Endothelial cell of umbilical vein (primary cell): ENCODE data around the gene NHERF2. TPM values are rescaled to one million over a fixed set of nuclear protein-coding genes. Genes with fewer than 3 reads are reported as not detected.

ENCODE experiments used
- BruUV-seq: library from RNA; stranded (reverse); fragments of 400-500 nt; replicated peaks from 2 replicates; lab custom pipeline; 2021; lab: Mats Ljungman, UMichigan
- CTCF ChIA-PET: fragments of 300-600, 350-600 bp; sonication (Branson Sonifier 250); formaldehyde crosslinking; loops from one replicate; lab custom pipeline; 2021; ENCODE audit warnings: antibody characterized with exemption, inconsistent platforms; lab: Charles Lee
- POLR2A ChIA-PET: fragments of 300-600, 350-600 bp; sonication (Branson Sonifier 250); formaldehyde crosslinking; loops from one replicate; lab custom pipeline; 2021; ENCODE audit warnings: antibody characterized with exemption, inconsistent platforms; lab: Charles Lee
- DNase-seq: peaks from one replicate; pipeline ENCODE4 v3.0.0-alpha.2; 2011; ENCODE audit warnings: low read depth, low spot score
- FAIRE-seq: peaks from 2 replicates; lab custom pipeline; 2011; peaks lifted over from hg19 to GRCh38; lab: Jason Lieb, UNC
- H2AFZ ChIP-seq: 2 replicates; pipeline ENCODE4 v1.6.0; 2012; ENCODE audit warnings: low read depth, low read length, control low read depth, inconsistent platforms
- H3K27ac ChIP-seq: 2 replicates; pipeline ENCODE4 v1.5.1; 2011; ENCODE audit warnings: low read depth, mild to moderate bottlenecking, control low read depth, low read length, moderate library complexity; ENCODE audit not compliant: insufficient read depth
- H3K27me3 ChIP-seq, 2 experiments: 2 replicates each; pipeline versions ENCODE4 v1.6.0 to v1.6.1; 2011; ENCODE audit warnings: low read length in 2 of 2, mixed read lengths in 1 of 2; ENCODE audit not compliant: control insufficient read depth in 2 of 2, insufficient read depth in 2 of 2
- H3K36me3 ChIP-seq, 2 experiments: 2 replicates in 1 of 2; 3 replicates in 1 of 2; pipeline ENCODE4 v1.5.1; 2011; ENCODE audit warnings: low read length in 2 of 2, mild to moderate bottlenecking in 1 of 2, moderate library complexity in 1 of 2; ENCODE audit not compliant: control insufficient read depth in 2 of 2, insufficient read depth in 2 of 2; ENCODE audit errors: extremely low read depth in 1 of 2
- H3K4me1 ChIP-seq: 3 replicates; pipeline ENCODE4 v1.5.1; 2011; ENCODE audit warnings: mild to moderate bottlenecking, low read length; ENCODE audit not compliant: control insufficient read depth, insufficient read depth; ENCODE audit errors: extremely low read depth
- H3K4me2 ChIP-seq: 2 replicates; pipeline ENCODE4 v1.6.1; 2011; ENCODE audit warnings: low read length, control low read depth, mixed read lengths; ENCODE audit not compliant: insufficient read depth
- H3K4me3 ChIP-seq, 3 experiments: fragments of 200-600 bp in 1 of 3; sonication (generic), shearing (Covaris generic) in 1 of 3; replicated peaks in 1 of 3; 2 replicates each; pipeline ENCODE4 v1.5.1; 2011 to 2016; ENCODE audit warnings: control low read depth in 3 of 3, low read length in 3 of 3, mild to moderate bottlenecking in 2 of 3, inconsistent platforms in 1 of 3, low read depth in 1 of 3, moderate library complexity in 1 of 3; ENCODE audit not compliant: insufficient read depth in 1 of 3
- H3K79me2 ChIP-seq: 2 replicates; pipeline ENCODE4 v1.6.0; 2012; ENCODE audit warnings: low read length, inconsistent platforms; ENCODE audit not compliant: control insufficient read depth, insufficient read depth
- H3K9ac ChIP-seq: replicated peaks from 2 replicates; pipeline ENCODE3; 2011; ENCODE audit warnings: low read length, control low read depth; ENCODE audit not compliant: insufficient read depth; ENCODE audit errors: extremely low read depth
- H3K9me1 ChIP-seq: replicated peaks from 3 replicates; pipeline ENCODE4 v1.6.0; 2011; ENCODE audit warnings: mild to moderate bottlenecking, low read length; ENCODE audit not compliant: control insufficient read depth, insufficient read depth; ENCODE audit errors: extremely low read depth
- H3K9me3 ChIP-seq: replicated peaks from 2 replicates; pipeline ENCODE4 v1.5.1; 2012; ENCODE audit warnings: low read length, inconsistent platforms; ENCODE audit not compliant: control insufficient read depth, insufficient read depth
- H4K20me1 ChIP-seq: replicated peaks from 2 replicates; pipeline ENCODE3; 2011; ENCODE audit warnings: mild to moderate bottlenecking, low read length; ENCODE audit not compliant: control insufficient read depth, insufficient read depth; ENCODE audit errors: extremely low read depth
- CTCF ChIP-seq, 2 donors: IDR thresholded peaks; 1 replicate in 1 of 2; 2 replicates in 1 of 2; pipeline ENCODE4 v1.5.1; 2011; ENCODE audit warnings: low read length in 2 of 2, mild to moderate bottlenecking in 2 of 2, moderate library complexity in 2 of 2, control low read depth in 1 of 2, inconsistent platforms in 1 of 2, low read depth in 1 of 2; ENCODE audit not compliant: insufficient read depth in 1 of 2; ENCODE audit errors: extremely low read depth in 1 of 2
- EZH2 ChIP-seq: IDR thresholded peaks from 2 replicates; pipeline ENCODE4 v1.6.1; 2012; ENCODE audit warnings: borderline replicate concordance, low read depth, mild to moderate bottlenecking, moderate library complexity, low read length, inconsistent platforms; ENCODE audit not compliant: severe bottlenecking
- FOS ChIP-seq: IDR thresholded peaks from 2 replicates; pipeline ENCODE4 v1.6.1; 2011; ENCODE audit warnings: mild to moderate bottlenecking, low read length, moderate library complexity, borderline replicate concordance; ENCODE audit not compliant: insufficient read depth
- GATA2 ChIP-seq: IDR thresholded peaks from 2 replicates; pipeline ENCODE4 v1.7.0; 2011; ENCODE audit warnings: low read depth, mild to moderate bottlenecking, moderate library complexity, mixed read lengths, low read length; ENCODE audit not compliant: insufficient read length, insufficient read depth
- JUN ChIP-seq: IDR thresholded peaks from 2 replicates; pipeline ENCODE4 v1.6.1; 2011; ENCODE audit warnings: borderline replicate concordance, low read depth; ENCODE audit not compliant: insufficient read length, insufficient read depth
- MAX ChIP-seq: IDR thresholded peaks from 2 replicates; pipeline ENCODE4 v1.6.1; 2011; ENCODE audit not compliant: insufficient read depth, insufficient read length
- MYC ChIP-seq: IDR thresholded peaks from one replicate; pipeline ENCODE4 v1.6.1; 2011; ENCODE audit warnings: mild to moderate bottlenecking, low read depth, low read length
- POLR2A ChIP-seq: IDR thresholded peaks from 2 replicates; pipeline ENCODE4 v1.6.1; 2012; ENCODE audit warnings: low read depth, mild to moderate bottlenecking, control low read depth, low read length
- POLR2AphosphoS5 ChIP-seq: IDR thresholded peaks from 2 replicates; pipeline ENCODE4 v1.6.1; 2012; ENCODE audit warnings: low read depth, mild to moderate bottlenecking, control low read depth, low read length, moderate library complexity; ENCODE audit not compliant: insufficient read depth
- dilution Hi-C: fragments of 300-500 bp; cut with MboI; formaldehyde crosslinking; loops from one replicate; pipeline ENCODE4 v1.15.0; 2019; ENCODE audit warnings: low sequenced_read_pairs; ENCODE audit not compliant: extremely low pct_ligation_motif_present
- intact Hi-C: fragments of 100-400 bp; cut with micrococcal nuclease; formaldehyde crosslinking; loops from one replicate; pipeline ENCODE4 v1.10.0; 2022
- polyA plus RNA-seq, 4 experiments: library from polyadenylated mRNA; depleted of rRNA in 3 of 4; stranded (reverse) in 3 of 4; unstranded in 1 of 4; fragments of >200 nt; gene quantifications; 2 replicates each; pipeline versions ENCODE4 v1.2.1 to v1.2.3, GENCODE V29; 2011 to 2012; ENCODE audit warnings: missing spikeins in 1 of 4
- total RNA-seq: library from RNA; stranded (reverse); gene quantifications from 2 replicates; pipeline ENCODE4 v1.2.3, GENCODE V29; 2021

NHERF2 gene
- total and polyA plus RNA-seq, 2 donors (not counting 3 experiments of a cell fraction or from before 2014, with no cell fraction given) = 65.2 to 71.2 TPM

GRCh38 chr16:2079311-2079800 is 52.7 kb downstream of the NHERF2 start:
- Histone ChIP-seq H3K27ac (no peak overlapping the region), H3K79me2 (no peaks in the 10 kb centered on the region), H3K4me2 (no peak overlapping the region), H3K4me3 (no peak overlapping the region), H3K9me1 (no peaks in the 10 kb centered on the region), H3K36me3 (peaks cover under 1 to 59% of the 10 kb centered on the region in 2 experiments), H3K4me1 (no peaks in the 10 kb centered on the region), H4K20me1 (no peaks in the 10 kb centered on the region), H3K9ac (no peak overlapping the region), H3K27me3 (no peaks in the 10 kb centered on the region), H2AFZ (no peak overlapping the region), H3K9me3 (no peaks in the 10 kb centered on the region)
- intact Hi-C loops (no loop called here), dilution Hi-C loops (no loop called here)
- BruUV-seq = no TSS peak
- DNase-seq = no peak
- FAIRE-seq = no peak
- TF ChIP-seq EZH2 (no peak), GATA2 (no peak), FOS (no peak), POLR2AphosphoS5 (no peak), POLR2A (no peak), JUN (no peak), MYC (no peak), MAX (no peak), CTCF (IDR thresholded peaks at IDR 0.05; ENCODE audit: extremely low read depth in 1 of 2, insufficient read depth in 1 of 2, low read depth in 1 of 2, low read length in 2 of 2) (no peak)
- POLR2A ChIA-PET = no interaction called here
- CTCF ChIA-PET = interaction anchor here (1.2 to 2.2 kb wide), 3 partner anchors 12 to 61 kb away, joined by 4 to 6 read pairs (median 4); no protein-coding TSS in a partner anchor
